22Rv1 (cell line): ENCODE results near the gene ITSN2.

Experiments
- CTCF ChIP-seq: fragments of 450-650 bp; IDR thresholded peaks from 2 replicates; pipeline ENCODE4 v1.5.1; 2017; ENCODE audit warnings: mild to moderate bottlenecking
- ZFX ChIP-seq: fragments of 450-650 bp; IDR thresholded peaks from 2 replicates; pipeline ENCODE4 v1.6.1; 2017; ENCODE audit warnings: antibody characterized with exemption, borderline replicate concordance

- TF ChIP-seq CTCF (no peak), ZFX (no peak)
Measured at GRCh38 chr2:24353973-24354372, 6.4 kb downstream of the ITSN2 start.
